ENCODE results near the gene SETD2. TPM values are rescaled to one million over a fixed set of nuclear protein-coding genes. Genes with fewer than 3 reads are reported as not detected.

Gene SETD2
- total and polyA plus RNA-seq, 9 of the 15 experiments (the other 6 are each of a cell fraction or from before 2014, with no cell fraction given): 8.2 to 44.0 (median 33.6) TPM

DNA sequence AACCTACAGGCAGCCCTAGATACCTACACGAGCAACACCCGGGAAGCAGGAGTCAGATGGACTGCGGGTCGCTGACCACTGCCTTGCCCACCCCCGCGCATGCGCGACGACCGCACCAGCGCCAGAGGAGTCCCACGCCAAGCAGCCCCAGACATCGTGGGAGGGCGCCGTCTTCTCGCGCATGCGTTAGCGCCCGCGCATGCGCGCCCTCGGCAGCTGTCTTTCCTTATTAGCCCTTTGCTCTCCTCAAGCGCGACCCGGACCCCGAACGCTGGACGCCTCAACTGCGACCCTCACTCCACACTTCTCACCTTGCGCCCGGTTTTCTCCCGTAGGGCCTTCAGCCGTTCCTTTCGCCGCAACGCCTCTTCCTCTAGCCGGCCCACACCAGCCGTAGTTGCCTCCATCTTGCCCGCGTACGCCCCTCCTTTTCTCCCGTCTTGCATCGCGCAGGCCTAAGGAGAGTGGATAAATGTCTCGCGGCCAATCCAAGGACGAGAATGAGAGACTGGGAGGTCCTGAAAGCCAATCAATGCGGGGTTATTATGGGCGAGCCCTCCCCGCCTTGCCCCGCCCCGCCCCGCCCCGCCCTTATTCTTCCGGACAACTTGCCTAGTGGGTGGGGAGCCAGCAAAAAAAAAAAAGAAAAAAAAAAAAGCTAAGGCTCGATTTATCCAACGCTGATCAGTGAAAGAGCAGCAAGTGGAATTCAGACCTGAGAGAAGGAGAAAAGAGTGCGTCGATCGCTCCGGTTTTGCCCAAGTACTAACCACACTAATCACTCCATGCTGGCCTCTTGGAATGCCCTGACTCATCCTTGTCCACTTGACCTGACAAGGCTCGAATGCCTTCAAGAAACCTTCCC, 187.4 kb downstream of the SETD2 start, which contains the start of gene CCDC12 (continued):
- TF ChIP-seq ETV6 (IDR thresholded peaks at IDR 0.05; ENCODE audit: borderline replicate concordance in 1 of 2, low read depth in 2 of 2, low read length in 1 of 2) (no peak), ETV6 (CRISPR knock-in tag; IDR thresholded peaks at IDR 0.05; ENCODE audit: borderline replicate concordance) (peak; percentile 35; the same call in 1 of the 2 replicates), RAD21 (CRISPR knock-in tag; conservative IDR thresholded peaks at IDR 0.05 in 1 of 2, IDR thresholded peaks at IDR 0.05 in 1 of 2) (peak in 1 of 2 experiments; percentile 20; a peak in 1 of 4 replicates), BDP1 (IDR thresholded peaks at IDR 0.05; ENCODE audit: insufficient read depth, insufficient read length) (no peak), ZC3H8 (IDR thresholded peaks at IDR 0.05) (no peak), GATA2 (CRISPR knock-in tag; IDR thresholded peaks at IDR 0.05) (no peak), RBFOX2 (IDR thresholded peaks at IDR 0.05; ENCODE audit: low read depth, low read length) (peak; percentile 93), ZNF274 (IDR thresholded peaks at IDR 0.05; ENCODE audit: borderline replicate concordance, low read depth, low read length) (no peak), HEY1 (CRISPR knock-in tag; IDR thresholded peaks at IDR 0.05; ENCODE audit: borderline replicate concordance) (no peak), ZNF224 (CRISPR knock-in tag; IDR thresholded peaks at IDR 0.05) (no peak), HMG20B (CRISPR knock-in tag; IDR thresholded peaks at IDR 0.05) (no peak), ZNF232 (CRISPR knock-in tag; IDR thresholded peaks at IDR 0.05) (no peak; the same call in 1 of the 2 replicates)
- TF ChIP-seq, protein P1, sequence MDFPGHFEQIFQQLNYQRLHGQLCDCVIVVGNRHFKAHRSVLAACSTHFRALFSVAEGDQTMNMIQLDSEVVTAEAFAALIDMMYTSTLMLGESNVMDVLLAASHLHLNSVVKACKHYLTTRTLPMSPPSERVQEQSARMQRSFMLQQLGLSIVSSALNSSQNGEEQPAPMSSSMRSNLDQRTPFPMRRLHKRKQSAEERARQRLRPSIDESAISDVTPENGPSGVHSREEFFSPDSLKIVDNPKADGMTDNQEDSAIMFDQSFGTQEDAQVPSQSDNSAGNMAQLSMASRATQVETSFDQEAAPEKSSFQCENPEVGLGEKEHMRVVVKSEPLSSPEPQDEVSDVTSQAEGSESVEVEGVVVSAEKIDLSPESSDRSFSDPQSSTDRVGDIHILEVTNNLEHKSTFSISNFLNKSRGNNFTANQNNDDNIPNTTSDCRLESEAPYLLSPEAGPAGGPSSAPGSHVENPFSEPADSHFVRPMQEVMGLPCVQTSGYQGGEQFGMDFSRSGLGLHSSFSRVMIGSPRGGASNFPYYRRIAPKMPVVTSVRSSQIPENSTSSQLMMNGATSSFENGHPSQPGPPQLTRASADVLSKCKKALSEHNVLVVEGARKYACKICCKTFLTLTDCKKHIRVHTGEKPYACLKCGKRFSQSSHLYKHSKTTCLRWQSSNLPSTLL (IDR thresholded peaks at IDR 0.05): no peak
- TF ChIP-seq, protein P2, sequence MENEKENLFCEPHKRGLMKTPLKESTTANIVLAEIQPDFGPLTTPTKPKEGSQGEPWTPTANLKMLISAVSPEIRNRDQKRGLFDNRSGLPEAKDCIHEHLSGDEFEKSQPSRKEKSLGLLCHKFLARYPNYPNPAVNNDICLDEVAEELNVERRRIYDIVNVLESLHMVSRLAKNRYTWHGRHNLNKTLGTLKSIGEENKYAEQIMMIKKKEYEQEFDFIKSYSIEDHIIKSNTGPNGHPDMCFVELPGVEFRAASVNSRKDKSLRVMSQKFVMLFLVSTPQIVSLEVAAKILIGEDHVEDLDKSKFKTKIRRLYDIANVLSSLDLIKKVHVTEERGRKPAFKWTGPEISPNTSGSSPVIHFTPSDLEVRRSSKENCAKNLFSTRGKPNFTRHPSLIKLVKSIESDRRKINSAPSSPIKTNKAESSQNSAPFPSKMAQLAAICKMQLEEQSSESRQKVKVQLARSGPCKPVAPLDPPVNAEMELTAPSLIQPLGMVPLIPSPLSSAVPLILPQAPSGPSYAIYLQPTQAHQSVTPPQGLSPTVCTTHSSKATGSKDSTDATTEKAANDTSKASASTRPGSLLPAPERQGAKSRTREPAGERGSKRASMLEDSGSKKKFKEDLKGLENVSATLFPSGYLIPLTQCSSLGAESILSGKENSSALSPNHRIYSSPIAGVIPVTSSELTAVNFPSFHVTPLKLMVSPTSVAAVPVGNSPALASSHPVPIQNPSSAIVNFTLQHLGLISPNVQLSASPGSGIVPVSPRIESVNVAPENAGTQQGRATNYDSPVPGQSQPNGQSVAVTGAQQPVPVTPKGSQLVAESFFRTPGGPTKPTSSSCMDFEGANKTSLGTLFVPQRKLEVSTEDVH (IDR thresholded peaks at IDR 0.05; ENCODE audit: low read depth, partially characterized antibody): peak; percentile 59
- TF ChIP-seq, protein P3, sequence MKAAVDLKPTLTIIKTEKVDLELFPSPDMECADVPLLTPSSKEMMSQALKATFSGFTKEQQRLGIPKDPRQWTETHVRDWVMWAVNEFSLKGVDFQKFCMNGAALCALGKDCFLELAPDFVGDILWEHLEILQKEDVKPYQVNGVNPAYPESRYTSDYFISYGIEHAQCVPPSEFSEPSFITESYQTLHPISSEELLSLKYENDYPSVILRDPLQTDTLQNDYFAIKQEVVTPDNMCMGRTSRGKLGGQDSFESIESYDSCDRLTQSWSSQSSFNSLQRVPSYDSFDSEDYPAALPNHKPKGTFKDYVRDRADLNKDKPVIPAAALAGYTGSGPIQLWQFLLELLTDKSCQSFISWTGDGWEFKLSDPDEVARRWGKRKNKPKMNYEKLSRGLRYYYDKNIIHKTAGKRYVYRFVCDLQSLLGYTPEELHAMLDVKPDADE (conservative IDR thresholded peaks at IDR 0.05; ENCODE audit: control insufficient read depth, low read depth, low read length): peak; percentile 83
- TF ChIP-seq, protein P4, sequence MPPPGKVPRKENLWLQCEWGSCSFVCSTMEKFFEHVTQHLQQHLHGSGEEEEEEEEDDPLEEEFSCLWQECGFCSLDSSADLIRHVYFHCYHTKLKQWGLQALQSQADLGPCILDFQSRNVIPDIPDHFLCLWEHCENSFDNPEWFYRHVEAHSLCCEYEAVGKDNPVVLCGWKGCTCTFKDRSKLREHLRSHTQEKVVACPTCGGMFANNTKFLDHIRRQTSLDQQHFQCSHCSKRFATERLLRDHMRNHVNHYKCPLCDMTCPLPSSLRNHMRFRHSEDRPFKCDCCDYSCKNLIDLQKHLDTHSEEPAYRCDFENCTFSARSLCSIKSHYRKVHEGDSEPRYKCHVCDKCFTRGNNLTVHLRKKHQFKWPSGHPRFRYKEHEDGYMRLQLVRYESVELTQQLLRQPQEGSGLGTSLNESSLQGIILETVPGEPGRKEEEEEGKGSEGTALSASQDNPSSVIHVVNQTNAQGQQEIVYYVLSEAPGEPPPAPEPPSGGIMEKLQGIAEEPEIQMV (tag; conservative IDR thresholded peaks at IDR 0.05; ENCODE audit: low read depth): no peak
- TF ChIP-seq, protein P5, sequence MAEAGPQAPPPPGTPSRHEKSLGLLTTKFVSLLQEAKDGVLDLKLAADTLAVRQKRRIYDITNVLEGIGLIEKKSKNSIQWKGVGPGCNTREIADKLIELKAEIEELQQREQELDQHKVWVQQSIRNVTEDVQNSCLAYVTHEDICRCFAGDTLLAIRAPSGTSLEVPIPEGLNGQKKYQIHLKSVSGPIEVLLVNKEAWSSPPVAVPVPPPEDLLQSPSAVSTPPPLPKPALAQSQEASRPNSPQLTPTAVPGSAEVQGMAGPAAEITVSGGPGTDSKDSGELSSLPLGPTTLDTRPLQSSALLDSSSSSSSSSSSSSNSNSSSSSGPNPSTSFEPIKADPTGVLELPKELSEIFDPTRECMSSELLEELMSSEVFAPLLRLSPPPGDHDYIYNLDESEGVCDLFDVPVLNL (CRISPR knock-in tag; IDR thresholded peaks at IDR 0.05; ENCODE audit: low read depth): peak; percentile 70; the same call in 1 of the 2 replicates
